Epidermal melanocyte (primary cell): ENCODE measurements around the gene LAMTOR1.

ENCODE experiments used
- DNase-seq: peaks from one replicate; pipeline ENCODE4 v3.0.0; 2011; ENCODE audit warnings: low spot score; ENCODE audit not compliant: insufficient read length

The LAMTOR1 gene

GRCh38 chr11:72081821-72082453 is 21.2 kb downstream of the LAMTOR1 start:
- DNase-seq: no peak

DNA sequence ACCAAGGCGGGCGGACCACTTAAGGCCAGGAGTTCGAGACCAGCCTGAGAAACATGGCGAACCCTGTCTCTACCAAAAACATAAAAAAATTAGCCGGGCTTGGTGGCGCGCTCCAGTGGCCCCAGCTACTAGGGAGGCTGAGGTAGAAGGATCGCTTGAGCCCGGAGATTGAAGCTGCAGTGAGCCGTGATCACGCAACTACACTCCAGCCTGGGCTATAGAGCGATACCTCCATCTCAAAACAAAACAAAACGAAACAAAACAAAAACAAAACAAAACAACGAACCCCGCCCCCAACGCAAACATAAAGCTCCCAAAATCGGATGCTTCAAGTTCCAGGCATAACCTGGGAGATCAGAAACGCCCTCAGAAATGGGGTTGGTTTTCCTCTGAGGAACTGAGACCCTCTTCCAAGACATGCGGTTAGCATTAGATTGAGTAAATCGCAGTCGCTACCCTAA is 21.9 kb downstream of the LAMTOR1 start:
- DNase-seq: no peak

GRCh38 chr11:72080326-72081183 is 22.5 kb downstream of the LAMTOR1 start, which contains the start of the genes LRRC51 and NUMA1:
LRRC51 (plus strand) TSS chr11:72080850; CDS start chr11:72089084, 8,234 bp downstream.
NUMA1 (minus strand) TSS chr11:72080542; CDS start chr11:72035943, 44,599 bp downstream.
- DNase-seq: peak; percentile 91

GRCh38 chr11:72079819-72080325 is 23.2 kb downstream of the LAMTOR1 start:
- no peak for DNase-seq

- DNase-seq: no peak
Observed at GRCh38 chr11:72078477-72078876, 24.6 kb downstream of the LAMTOR1 start.

- DNase-seq: no peak
Observed at GRCh38 chr11:72075756-72076155, 27.3 kb downstream of the LAMTOR1 start.

DNA sequence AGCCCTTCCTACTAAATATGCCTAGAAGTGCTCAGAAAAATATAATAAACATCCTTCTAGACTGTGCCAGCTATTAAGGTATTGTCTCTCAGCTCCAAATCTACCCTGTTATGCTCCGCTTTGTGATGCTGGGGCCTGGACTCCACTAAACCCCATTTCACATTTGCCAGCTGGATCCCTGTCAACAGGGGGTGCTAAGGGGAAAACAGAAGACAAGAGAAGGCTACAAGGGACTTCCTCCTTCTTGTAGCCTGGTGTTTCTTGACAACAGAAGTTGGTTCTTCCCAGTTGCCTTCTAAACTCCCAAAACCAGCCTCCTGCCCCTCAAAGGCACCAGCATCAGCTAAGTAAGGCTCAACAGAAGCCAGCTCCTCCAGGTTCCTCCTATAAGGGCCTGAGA is 28.0 kb downstream of the LAMTOR1 start:
- no peak for DNase-seq

- no peak for DNase-seq
Observed at GRCh38 chr11:72072348-72072747, 30.7 kb downstream of the LAMTOR1 start.

GRCh38 chr11:72070491-72070890 is 32.6 kb downstream of the LAMTOR1 start:
- DNase-seq: no peak

- no peak for DNase-seq
Observed at GRCh38 chr11:72069787-72070251, 33.3 kb downstream of the LAMTOR1 start.

GRCh38 chr11:72069200-72069599 is 33.9 kb downstream of the LAMTOR1 start:
- no peak for DNase-seq

DNA sequence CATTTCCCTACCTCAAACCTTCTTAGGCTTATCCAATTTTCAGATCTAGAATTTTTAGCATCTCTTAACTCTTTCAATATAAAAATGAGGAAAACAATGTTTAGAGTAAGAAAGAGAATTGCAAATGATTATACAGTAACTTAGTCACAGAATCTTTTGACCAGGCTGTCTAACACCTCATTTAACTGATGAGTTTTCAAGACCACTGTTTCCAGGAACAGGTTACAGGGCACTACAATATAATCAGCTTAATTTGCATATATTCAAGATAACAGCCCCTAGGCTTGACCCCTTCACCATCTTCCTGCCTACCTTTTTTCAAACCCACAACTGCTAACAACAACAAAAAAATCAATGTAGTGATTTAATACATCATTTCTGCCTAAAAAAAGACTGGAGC is 35.4 kb downstream of the LAMTOR1 start:
- DNase-seq: no peak

DNA sequence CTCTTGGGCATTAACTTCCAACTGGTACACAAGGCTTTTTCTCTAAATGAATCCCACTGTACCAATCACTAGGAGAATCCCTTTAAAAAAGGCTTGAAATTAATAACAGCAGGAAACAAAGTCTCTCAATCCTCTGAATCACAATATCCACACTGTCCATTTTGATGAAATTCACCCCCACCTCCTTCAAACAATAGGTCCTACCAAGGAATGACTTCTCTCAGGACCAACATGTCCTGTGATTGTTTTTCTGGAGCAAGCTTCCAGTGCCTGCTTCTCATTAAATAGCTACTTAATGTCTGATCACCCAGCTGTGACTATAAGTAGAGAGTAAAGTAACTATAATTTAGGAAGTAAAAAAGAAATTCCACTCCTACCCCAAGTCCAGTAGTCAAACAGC is 35.8 kb downstream of the LAMTOR1 start:
- no peak for DNase-seq

DNA sequence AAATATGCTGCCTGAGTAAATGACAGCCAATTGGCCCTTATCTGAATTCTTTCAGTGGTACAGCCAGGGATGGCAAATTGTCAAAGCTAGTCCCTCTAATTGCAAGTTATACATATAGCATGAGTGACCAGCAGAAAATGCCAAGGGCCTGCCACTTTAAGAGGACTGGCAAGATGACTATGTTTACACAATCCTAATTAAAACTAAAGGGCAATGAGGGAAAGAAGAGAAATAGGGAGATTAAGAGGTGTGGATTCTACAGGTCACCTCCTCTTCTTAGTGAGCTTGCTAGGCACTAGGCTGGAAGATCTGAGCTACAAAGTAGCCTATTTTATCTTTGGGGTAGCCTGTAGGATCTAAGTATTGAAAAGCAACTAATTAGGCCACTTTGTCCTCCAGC is 36.2 kb downstream of the LAMTOR1 start:
- no peak for DNase-seq

DNA sequence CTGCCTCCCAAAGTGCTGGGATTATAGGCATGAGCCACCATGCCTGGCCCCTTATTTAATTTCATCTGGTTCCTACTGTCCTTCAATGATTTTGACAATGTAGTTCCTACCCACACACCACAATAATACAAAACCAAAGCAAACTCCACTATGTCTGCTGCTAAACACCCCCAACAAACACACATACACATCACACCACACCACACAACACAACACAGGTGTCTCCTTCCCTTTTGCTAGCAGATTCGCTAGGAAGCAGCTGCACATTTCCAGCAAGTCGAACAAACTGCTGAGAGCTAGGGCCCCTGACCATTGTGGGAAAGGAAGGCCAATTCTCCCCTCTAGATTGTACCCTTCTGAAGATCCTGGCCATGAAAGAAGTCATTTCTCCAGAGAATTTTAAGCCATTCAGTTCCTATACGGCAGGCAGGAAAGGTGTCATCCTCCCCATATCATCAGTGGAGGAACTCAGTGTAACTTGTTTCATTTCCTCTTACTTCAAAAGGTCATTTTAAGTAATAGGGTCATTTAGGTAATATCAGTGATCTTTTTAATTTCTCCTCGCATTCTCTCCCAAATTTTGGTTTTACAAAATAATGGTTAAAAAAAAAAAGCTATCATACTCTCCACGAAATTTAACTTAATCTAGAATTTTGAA is 41.2 kb downstream of the LAMTOR1 start:
- no peak for DNase-seq

GRCh38 chr11:72058416-72059034 is 44.6 kb downstream of the LAMTOR1 start:
- no peak for DNase-seq

DNA sequence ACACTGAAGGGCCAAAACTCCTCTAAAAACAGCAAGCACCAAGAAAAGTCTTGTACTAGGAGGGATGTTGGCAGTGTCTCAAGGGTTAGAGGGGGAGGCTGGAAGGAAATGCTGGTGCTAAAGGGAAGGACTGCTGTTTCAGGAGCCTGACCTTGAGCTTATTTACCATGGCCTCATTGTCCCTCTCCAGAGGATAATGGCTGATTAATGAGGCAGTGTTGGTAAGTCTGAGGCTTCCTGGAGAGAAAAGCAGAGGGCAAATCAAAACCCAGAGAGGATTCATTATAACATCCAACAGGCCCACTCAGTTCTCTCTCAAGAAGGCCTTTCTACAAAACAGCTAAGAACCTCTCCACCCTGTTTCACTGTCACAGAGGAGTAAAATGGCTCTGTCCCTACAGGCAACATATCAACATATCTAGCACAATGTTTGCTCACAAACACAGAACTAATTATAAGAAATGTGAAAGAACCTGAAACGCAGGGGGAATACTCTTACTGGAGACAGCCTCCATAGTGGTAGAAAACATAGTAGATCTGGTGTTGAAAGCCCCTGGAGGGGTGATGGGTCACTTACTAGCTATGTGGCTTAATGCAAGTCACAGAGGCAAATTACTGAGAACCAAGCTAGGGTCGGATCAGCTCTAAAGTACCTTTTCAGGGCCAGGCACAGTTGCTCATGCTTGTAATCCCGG is 54.2 kb downstream of the LAMTOR1 start:
- DNase-seq: no peak
